Large intestine (tissue), 3 donors: ENCODE measurements around the gene SYT1. TPM values are rescaled to one million over a fixed set of nuclear protein-coding genes. Genes with fewer than 3 reads are reported as not detected.

Experiments used
- DNase-seq, 2 donors: peaks; one replicate each; pipeline versions ENCODE4 v3.0.0 to v3.0.0-alpha.2; 2013
- H3K27ac ChIP-seq: one replicate; pipeline ENCODE4 v1.5.1; 2013; ENCODE audit warnings: low read length
- H3K27me3 ChIP-seq: 2 replicates; pipeline ENCODE4 v1.6.1; 2013; ENCODE audit warnings: low read length; ENCODE audit not compliant: control insufficient read depth, insufficient read depth
- H3K36me3 ChIP-seq: 2 replicates; pipeline ENCODE4 v1.6.1; 2013; ENCODE audit warnings: low read length; ENCODE audit not compliant: control insufficient read depth, insufficient read depth
- H3K4me1 ChIP-seq: one replicate; pipeline ENCODE4 v1.6.1; 2013; ENCODE audit warnings: low read length; ENCODE audit not compliant: control insufficient read depth, insufficient read depth
- H3K4me3 ChIP-seq: one replicate; pipeline ENCODE4 v1.5.1; 2013; ENCODE audit warnings: low read length
- H3K9me3 ChIP-seq: one replicate; pipeline ENCODE4 v1.6.1; 2013; ENCODE audit warnings: mild to moderate bottlenecking, low read depth, low read length, moderate library complexity; ENCODE audit not compliant: control insufficient read depth
- WGBS: methylation state at CpG from one replicate; pipeline ENCODE4 v1.1.5; 2013; ENCODE audit warnings: low lambda C conversion rate; ENCODE audit not compliant: insufficient coverage; 5-methylcytosine and 5-hydroxymethylcytosine counted together
- polyA plus RNA-seq: library from polyadenylated mRNA; unstranded; fragments of 120-200 nt; gene quantifications from one replicate; pipeline ENCODE4 v1.2.1, GENCODE V29; 2013

The SYT1 gene
- polyA plus RNA-seq, 1 donor: 12.6 TPM

DNA sequence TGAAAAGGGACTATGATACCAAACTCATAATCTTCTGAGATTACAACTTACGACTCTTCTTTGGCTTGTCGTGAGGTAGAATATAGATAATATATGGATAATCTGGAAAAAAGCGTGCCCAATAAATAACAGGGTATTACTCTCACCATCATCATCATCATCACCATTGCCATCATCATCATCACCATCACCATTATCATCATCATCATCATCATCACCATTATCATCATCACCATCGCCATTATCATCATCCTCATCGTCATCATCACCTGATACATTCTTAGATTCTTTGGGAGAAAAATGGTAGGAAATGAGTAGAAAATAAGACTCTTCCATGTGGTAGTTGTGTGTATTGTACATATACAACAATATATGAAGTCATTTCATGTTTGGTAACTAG, 259.8 kb downstream of the SYT1 start:
- Histone ChIP-seq H3K4me3 (no peak overlapping the region), H3K27ac (no peak overlapping the region), H3K9me3 (no peaks in the 10 kb centered on the region), H3K27me3 (no peaks in the 10 kb centered on the region), H3K36me3 (no peaks in the 10 kb centered on the region), H3K4me1 (no peaks in the 10 kb centered on the region)
- DNase-seq: no peak
- WGBS: 80% methylated on average over 1 of the region's 5 CpGs

DNA sequence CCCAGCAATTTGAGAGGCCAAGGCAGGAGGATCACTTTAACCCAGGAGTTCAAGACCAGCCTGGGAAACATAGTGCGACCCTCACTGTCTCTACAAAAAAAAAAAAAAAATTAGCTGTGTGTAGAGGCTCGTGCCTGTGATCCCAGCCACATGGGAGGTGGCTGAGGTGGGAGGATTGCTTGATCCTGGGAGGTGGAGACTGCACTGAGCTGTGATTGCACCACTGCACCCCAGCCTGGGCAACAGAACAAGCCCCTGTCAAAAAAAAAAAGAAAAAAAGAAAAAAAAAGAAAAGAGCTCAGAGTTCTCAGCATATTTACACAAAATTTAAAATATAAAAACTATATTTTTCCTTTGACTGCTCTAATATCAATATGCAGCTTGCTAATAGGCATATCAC, 260.8 kb downstream of the SYT1 start:
- Histone ChIP-seq H3K27me3 (no peaks in the 10 kb centered on the region), H3K4me3 (no peak overlapping the region), H3K36me3 (no peaks in the 10 kb centered on the region), H3K27ac (no peak overlapping the region), H3K9me3 (no peaks in the 10 kb centered on the region), H3K4me1 (no peaks in the 10 kb centered on the region)
- WGBS: no CpG with 5 or more reads among the region's 2 CpGs
- no peak for DNase-seq

DNA sequence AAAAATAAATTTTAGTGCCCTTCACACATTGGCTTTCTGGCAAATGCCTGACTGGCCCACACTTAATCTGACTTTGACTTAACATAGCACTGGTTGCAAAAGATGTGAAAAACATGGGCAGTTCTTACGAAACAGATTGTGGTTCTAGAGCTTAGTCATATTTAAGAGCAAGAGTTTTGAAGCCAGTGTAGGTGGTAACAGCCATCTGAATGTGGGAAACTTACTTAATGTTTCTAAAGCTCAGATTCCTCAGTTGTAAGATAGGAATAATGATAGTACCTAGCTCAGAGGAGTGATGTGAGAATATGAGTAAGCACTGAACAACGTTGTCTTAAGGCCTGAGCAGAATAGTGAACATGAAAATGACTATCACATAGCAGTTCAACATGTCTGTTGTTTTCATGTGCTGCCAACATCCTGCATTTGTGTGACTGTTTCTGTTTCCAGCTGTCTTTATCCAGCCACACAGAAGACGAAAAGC, 262.7 kb downstream of the SYT1 start:
- Histone ChIP-seq H3K4me1 (no peaks in the 10 kb centered on the region), H3K27me3 (no peaks in the 10 kb centered on the region), H3K36me3 (no peaks in the 10 kb centered on the region), H3K9me3 (no peaks in the 10 kb centered on the region), H3K27ac (no peak overlapping the region), H3K4me3 (no peak overlapping the region)
- no CpG with 5 or more reads among the region's 3 CpGs for WGBS
- no peak for DNase-seq

DNA sequence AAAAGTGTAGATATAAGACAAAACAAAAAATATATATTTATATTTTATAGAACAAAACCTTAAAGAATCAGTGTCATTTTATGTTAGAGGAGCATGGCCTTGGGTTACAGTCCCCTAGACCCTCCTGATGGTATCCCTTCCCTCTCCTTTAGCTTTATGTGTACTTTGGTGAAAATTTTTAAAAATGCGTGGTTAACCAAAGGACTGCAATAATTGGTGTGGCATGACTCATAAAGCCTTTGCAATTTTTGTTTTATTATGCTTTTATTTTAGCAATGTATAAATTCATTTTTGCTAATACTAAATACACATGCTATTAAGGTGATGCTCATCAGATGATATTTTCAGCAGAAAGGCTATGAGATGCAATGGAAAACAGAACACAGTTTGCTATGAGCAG, 264.4 kb downstream of the SYT1 start:
- Histone ChIP-seq H3K4me1 (no peaks in the 10 kb centered on the region), H3K9me3 (no peaks in the 10 kb centered on the region), H3K27ac (no peak overlapping the region), H3K27me3 (no peaks in the 10 kb centered on the region), H3K4me3 (no peak overlapping the region), H3K36me3 (no peaks in the 10 kb centered on the region)
- DNase-seq: no peak
- no CpG with 5 or more reads among the region's 1 CpG for WGBS

DNA sequence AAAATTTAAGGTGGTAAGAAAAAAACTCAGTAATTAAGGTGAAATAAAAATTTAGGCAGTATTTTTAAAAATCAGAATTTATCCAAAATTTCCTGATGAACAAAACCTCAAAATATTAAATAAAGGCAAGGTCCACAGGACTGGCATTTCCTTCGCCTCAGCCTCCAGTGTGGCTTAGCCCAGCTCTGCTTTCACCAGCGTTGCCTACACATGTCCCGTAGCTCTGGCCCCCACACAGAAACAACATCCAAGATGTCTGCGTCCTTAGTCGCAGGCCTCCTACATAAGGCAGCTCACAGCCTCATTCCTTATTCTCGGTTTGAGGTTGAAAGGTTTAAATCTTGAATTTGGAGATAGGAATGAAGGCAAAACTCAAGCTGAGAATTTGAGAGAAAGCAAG, 274.3 kb downstream of the SYT1 start:
- no peaks in the 10 kb centered on the region for H3K4me1 ChIP-seq
- H3K27me3 ChIP-seq: no peaks in the 10 kb centered on the region
- H3K4me3 ChIP-seq: no peak overlapping the region
- no peak for DNase-seq
- no peaks in the 10 kb centered on the region for H3K36me3 ChIP-seq
- no peaks in the 10 kb centered on the region for H3K9me3 ChIP-seq
- H3K27ac ChIP-seq: no peak overlapping the region
- no CpG with 5 or more reads among the region's 6 CpGs for WGBS

DNA sequence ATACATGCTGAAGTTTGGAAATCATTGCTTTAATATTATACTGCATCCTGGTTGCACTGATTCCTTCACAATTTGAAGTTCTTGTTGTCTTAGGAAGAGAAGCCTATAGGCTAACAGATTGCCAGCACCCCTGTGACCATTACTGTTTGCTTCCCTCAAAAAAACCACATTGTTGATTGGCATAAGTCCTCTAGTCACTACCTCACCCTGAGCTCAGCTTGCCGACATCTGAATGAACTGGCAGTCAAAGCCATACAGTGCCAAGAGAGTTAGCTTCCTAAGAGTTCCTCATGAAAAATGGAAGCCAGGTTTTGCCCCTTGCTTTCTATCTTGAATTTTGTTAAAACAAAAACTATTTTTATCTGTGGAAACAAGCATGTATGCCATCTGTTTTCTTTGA, 276.1 kb downstream of the SYT1 start:
- H3K9me3 ChIP-seq: no peaks in the 10 kb centered on the region
- H3K36me3 ChIP-seq: no peaks in the 10 kb centered on the region
- no peak overlapping the region for H3K4me3 ChIP-seq
- no peak overlapping the region for H3K27ac ChIP-seq
- no peak for DNase-seq
- H3K27me3 ChIP-seq: no peaks in the 10 kb centered on the region
- H3K4me1 ChIP-seq: no peaks in the 10 kb centered on the region
- WGBS: no CpG with 5 or more reads among the region's 1 CpG

DNA sequence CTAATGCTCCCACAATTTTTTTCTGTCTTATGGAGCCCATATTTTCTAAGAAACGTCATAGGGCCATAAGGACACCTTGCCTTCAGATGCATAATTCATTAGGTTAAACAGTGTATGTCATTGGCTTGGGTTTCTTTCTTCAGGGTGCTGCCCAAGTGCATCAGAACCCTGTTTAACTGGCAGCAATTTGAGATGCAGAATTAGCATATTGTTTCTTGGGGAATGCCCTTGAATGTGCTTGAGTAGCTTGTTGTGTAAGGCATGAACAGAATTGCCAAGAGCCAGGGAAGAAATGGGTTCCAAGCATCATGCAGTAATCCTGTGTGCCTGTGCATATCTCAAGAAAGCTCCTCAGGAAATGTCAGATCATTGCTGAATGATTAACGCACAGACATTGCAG, 277.2 kb downstream of the SYT1 start:
- H3K27me3 ChIP-seq: no peaks in the 10 kb centered on the region
- no peaks in the 10 kb centered on the region for H3K4me1 ChIP-seq
- WGBS: 83% methylated on average over 1 of the region's 2 CpGs
- H3K4me3 ChIP-seq: no peak overlapping the region
- no peaks in the 10 kb centered on the region for H3K9me3 ChIP-seq
- H3K27ac ChIP-seq: no peak overlapping the region
- no peaks in the 10 kb centered on the region for H3K36me3 ChIP-seq
- DNase-seq: no peak

DNA sequence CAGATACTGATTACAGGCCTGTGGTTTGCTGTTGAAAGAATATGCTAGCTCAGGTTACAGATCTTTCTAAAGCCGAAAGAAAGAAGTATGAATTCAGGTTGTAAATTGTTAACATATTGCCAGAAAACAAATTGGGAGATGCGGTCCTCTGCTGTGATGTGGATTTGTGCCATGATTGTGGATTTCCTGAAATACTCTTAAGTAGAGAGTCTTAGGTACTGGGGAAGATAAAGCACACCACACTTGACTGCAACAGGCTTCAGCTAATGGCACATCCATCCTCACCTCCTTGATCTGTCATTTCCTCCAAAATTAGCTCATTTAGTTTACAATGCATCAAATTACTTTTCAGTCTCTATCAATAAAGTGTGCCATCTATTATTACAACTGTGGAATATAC, 279.2 kb downstream of the SYT1 start:
- Histone ChIP-seq H3K4me1 (no peaks in the 10 kb centered on the region), H3K27ac (no peak overlapping the region), H3K27me3 (no peaks in the 10 kb centered on the region), H3K36me3 (no peaks in the 10 kb centered on the region), H3K9me3 (no peaks in the 10 kb centered on the region), H3K4me3 (no peak overlapping the region)
- WGBS: 100% methylated on average over 2 of the region's 2 CpGs
- no peak for DNase-seq

DNA sequence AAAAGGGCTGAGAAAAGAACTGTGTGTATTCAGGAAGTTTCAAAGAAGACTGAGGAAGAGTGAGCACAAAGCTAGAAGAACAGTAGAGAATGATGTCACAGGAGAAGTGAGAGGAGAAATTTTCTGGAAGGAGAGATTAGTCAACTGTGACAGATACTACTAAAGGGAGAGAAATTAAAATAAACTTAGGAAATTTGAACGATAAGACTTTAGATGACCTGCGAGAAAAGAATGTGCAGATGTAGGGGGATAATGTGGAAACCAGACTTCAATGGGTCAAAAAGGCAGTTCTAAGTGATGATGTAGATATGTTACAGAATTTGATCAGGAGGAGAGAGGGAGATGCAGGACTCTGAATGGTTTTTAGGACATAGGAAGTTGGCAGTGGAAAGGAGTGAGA, 287.4 kb downstream of the SYT1 start:
- no peaks in the 10 kb centered on the region for H3K9me3 ChIP-seq

DNA sequence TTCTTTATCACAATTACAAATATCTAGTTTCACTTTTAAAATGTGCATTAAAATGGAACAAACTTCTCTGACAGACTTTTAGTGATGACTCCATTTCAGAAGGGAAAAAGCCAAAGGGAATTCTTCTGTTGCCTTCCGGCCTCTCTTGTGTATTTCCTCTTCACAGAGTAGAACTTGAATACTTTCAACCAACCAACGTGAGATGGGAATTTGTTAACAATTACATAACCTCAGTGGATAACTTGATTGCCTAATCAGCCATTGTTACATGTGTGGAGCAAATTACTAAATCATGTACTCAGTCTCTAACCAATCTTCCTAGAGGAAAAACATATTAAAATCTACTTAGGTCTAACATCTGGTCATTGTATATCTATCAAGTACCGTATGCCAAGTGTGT, 291.1 kb downstream of the SYT1 start:
- no peak overlapping the region for H3K4me3 ChIP-seq
- no peaks in the 10 kb centered on the region for H3K27me3 ChIP-seq
- no CpG with 5 or more reads among the region's 3 CpGs for WGBS
- no peaks in the 10 kb centered on the region for H3K9me3 ChIP-seq
- peaks cover 2% of the 10 kb centered on the region for H3K4me1 ChIP-seq
- DNase-seq: no peak
- no peak overlapping the region for H3K27ac ChIP-seq
- no peaks in the 10 kb centered on the region for H3K36me3 ChIP-seq

More for the DNA sequence above, 287.4 kb downstream of the SYT1 start:
- Histone ChIP-seq H3K4me3 (no peak overlapping the region), H3K4me1 (peaks cover 1% of the 10 kb centered on the region), H3K27me3 (no peaks in the 10 kb centered on the region), H3K27ac (no peak overlapping the region), H3K36me3 (no peaks in the 10 kb centered on the region)
- WGBS: 100% methylated on average over 1 of the region's 2 CpGs
- DNase-seq: no peak

DNA sequence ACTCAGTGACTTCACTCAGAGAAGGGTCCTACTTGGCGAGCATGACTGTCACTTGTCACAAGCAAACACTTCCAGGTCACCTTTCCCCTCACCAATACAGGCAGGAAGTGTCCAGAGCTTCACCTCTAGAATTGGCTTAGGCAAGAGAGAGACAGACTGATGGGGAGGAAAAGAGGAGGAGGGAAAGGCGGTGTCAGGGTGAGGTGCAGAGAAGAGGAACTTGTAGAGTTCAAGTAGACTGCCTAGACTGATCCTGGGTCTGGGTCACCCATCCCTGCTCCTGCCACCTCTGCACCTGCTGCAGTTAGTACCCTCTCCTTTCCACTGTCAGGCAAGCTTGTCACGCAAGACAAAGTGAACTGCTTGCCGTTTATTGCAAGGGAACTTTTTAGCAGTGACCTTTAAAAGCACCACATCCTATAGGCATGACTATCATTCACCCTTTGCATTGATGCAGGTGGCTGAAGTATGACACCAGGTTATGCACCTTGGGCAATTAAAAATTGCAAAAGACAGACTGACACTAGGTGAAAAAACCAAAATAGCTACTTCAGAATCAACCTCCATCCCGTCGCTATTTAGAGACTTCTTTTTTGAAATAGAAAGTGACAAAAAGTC, 292.4 kb downstream of the SYT1 start:
- H3K36me3 ChIP-seq: no peaks in the 10 kb centered on the region
- H3K9me3 ChIP-seq: no peaks in the 10 kb centered on the region
- no peak for DNase-seq
- H3K27me3 ChIP-seq: no peaks in the 10 kb centered on the region
- H3K27ac ChIP-seq: no peak overlapping the region
- WGBS: 50% methylated on average over 2 of the region's 6 CpGs
- no peak overlapping the region for H3K4me3 ChIP-seq
- H3K4me1 ChIP-seq: peaks cover 2% of the 10 kb centered on the region
